H1 (cell line): Measurements from ENCODE around the gene TNS2. TPM values are rescaled to one million over a fixed set of nuclear protein-coding genes. Genes with fewer than 3 reads are reported as not detected.
A peak's percentile ranks its signal among the peaks of the same experiment; 100 is the strongest.

Source experiments
- CTCF ChIA-PET: fragments of 300-600 bp; sonication (Branson Sonifier 250); formaldehyde crosslinking; loops from one replicate; lab custom pipeline; 2021; ENCODE audit not compliant: partially characterized antibody; lab: Charles Lee
- POLR2A ChIA-PET: fragments of 300-600 bp; sonication (Branson Sonifier 250); formaldehyde crosslinking; loops from one replicate; lab custom pipeline; 2021; ENCODE audit warnings: inconsistent platforms; ENCODE audit not compliant: partially characterized antibody; lab: Charles Lee
- DNase-seq, 2 experiments: peaks; one replicate each; pipeline versions ENCODE4 v3.0.0 to v3.0.0-alpha.2; 2010 to 2022; ENCODE audit warnings: low spot score in 2 of 2, low read depth in 1 of 2, mixed read lengths in 1 of 2
- FAIRE-seq: peaks from 2 replicates; lab custom pipeline; 2011; peaks lifted over from hg19 to GRCh38; lab: Jason Lieb, UNC
- H2AFZ ChIP-seq: 2 replicates; pipeline ENCODE4 v1.8.1; 2012; ENCODE audit warnings: low read length, inconsistent platforms
- H2AK5ac ChIP-seq: 2 replicates; pipeline ENCODE4 v1.6.1; 2013; ENCODE audit warnings: low read depth, low read length
- H2BK120ac ChIP-seq: replicated peaks from 2 replicates; pipeline ENCODE3; 2013; ENCODE audit warnings: low read depth, low read length, inconsistent platforms
- H2BK12ac ChIP-seq: 2 replicates; pipeline ENCODE4 v1.6.1; 2013; ENCODE audit warnings: low read depth, low read length
- H2BK15ac ChIP-seq: 2 replicates; pipeline ENCODE4 v1.6.1; 2013; ENCODE audit warnings: low read length
- H2BK20ac ChIP-seq: 2 replicates; pipeline ENCODE4 v1.6.1; 2013; ENCODE audit warnings: low read length
- H2BK5ac ChIP-seq: 2 replicates; pipeline ENCODE4 v1.6.1; 2013; ENCODE audit warnings: low read depth, low read length
- H3K14ac ChIP-seq: 2 replicates; pipeline ENCODE4 v1.6.1; 2013; ENCODE audit warnings: inconsistent platforms; ENCODE audit not compliant: insufficient read length
- H3K18ac ChIP-seq: 2 replicates; pipeline ENCODE4 v1.6.1; 2013; ENCODE audit warnings: low read length; ENCODE audit errors: extremely low read depth
- H3K23ac ChIP-seq: 2 replicates; pipeline ENCODE4 v1.6.1; 2013; ENCODE audit warnings: inconsistent platforms; ENCODE audit not compliant: insufficient read length
- H3K23me2 ChIP-seq: 2 replicates; pipeline ENCODE4 v1.6.1; 2013; ENCODE audit warnings: low read depth, low read length
- H3K27ac ChIP-seq: 2 replicates; pipeline ENCODE4 v1.6.1; 2011; ENCODE audit warnings: low read depth, low read length, inconsistent platforms
- H3K27me3 ChIP-seq, 4 experiments: replicated peaks in 1 of 4; 1 replicate in 1 of 4; 2 replicates in 3 of 4; pipeline versions ENCODE4 v1.6.1 to v1.8.1; 2011 to 2013; ENCODE audit warnings: low read length in 3 of 4, mild to moderate bottlenecking in 3 of 4, inconsistent platforms in 2 of 4, mixed read lengths in 2 of 4, moderate library complexity in 1 of 4; ENCODE audit not compliant: control insufficient read depth in 3 of 4, insufficient read depth in 3 of 4; ENCODE audit errors: extremely low read depth in 1 of 4
- H3K36me3 ChIP-seq, 4 experiments: 2 replicates each; pipeline versions ENCODE4 v1.6.1 to v1.8.1; 2011 to 2013; ENCODE audit warnings: mild to moderate bottlenecking in 4 of 4, low read length in 3 of 4, moderate library complexity in 2 of 4, control low read depth in 1 of 4, inconsistent platforms in 1 of 4; ENCODE audit not compliant: insufficient read depth in 4 of 4, control insufficient read depth in 2 of 4
- H3K4ac ChIP-seq: replicated peaks from 2 replicates; pipeline ENCODE3; 2013; ENCODE audit warnings: low read length, low read depth, mixed read lengths, inconsistent platforms; ENCODE audit not compliant: insufficient read length
- H3K4me1 ChIP-seq, 4 experiments: replicated peaks in 1 of 4; 1 replicate in 1 of 4; 2 replicates in 3 of 4; pipeline versions ENCODE4 v1.6.1 to v1.8.1; 2011 to 2013; ENCODE audit warnings: low read length in 3 of 4, inconsistent platforms in 2 of 4, mixed read lengths in 1 of 4; ENCODE audit not compliant: insufficient read depth in 4 of 4, control insufficient read depth in 3 of 4
- H3K4me2 ChIP-seq, 2 experiments: 2 replicates each; pipeline versions ENCODE4 v1.6.1 to v1.8.1; 2011 to 2013; ENCODE audit warnings: low read depth in 2 of 2, low read length in 2 of 2, control low read depth in 1 of 2, inconsistent platforms in 1 of 2, mild to moderate bottlenecking in 1 of 2; ENCODE audit not compliant: insufficient read depth in 1 of 2
- H3K4me3 ChIP-seq, 4 experiments: fragments of 200-600, 300-600 bp in 1 of 4; sonication (generic), shearing (Covaris generic), sonication (Bioruptor Twin) in 1 of 4; 2 replicates each; pipeline versions ENCODE4 v1.5.1 to v1.8.1; 2011 to 2016; ENCODE audit warnings: low read length in 4 of 4, low read depth in 3 of 4, control low read depth in 2 of 4, inconsistent platforms in 2 of 4, mild to moderate bottlenecking in 2 of 4, mixed read lengths in 1 of 4, moderate library complexity in 1 of 4; ENCODE audit not compliant: insufficient read depth in 2 of 4; ENCODE audit errors: extremely low read depth in 1 of 4
- H3K56ac ChIP-seq: replicated peaks from 2 replicates; pipeline ENCODE3; 2013; ENCODE audit warnings: low read depth, mild to moderate bottlenecking, mixed read lengths, low read length, inconsistent platforms; ENCODE audit not compliant: insufficient read length
- H3K79me1 ChIP-seq: 2 replicates; pipeline ENCODE4 v1.6.1; 2013; ENCODE audit warnings: low read depth, low read length, control low read depth
- H3K79me2 ChIP-seq, 2 experiments: 2 replicates each; pipeline versions ENCODE4 v1.6.1 to v1.8.1; 2012 to 2013; ENCODE audit warnings: low read length in 2 of 2, mild to moderate bottlenecking in 2 of 2, inconsistent platforms in 1 of 2; ENCODE audit not compliant: insufficient read depth in 2 of 2, control insufficient read depth in 1 of 2
- H3K9ac ChIP-seq, 4 experiments: replicated peaks in 1 of 4; 1 replicate in 1 of 4; 2 replicates in 3 of 4; pipeline versions ENCODE4 v1.6.1 to v1.8.1; 2011 to 2013; ENCODE audit warnings: low read depth in 3 of 4, low read length in 3 of 4, control low read depth in 2 of 4, mild to moderate bottlenecking in 2 of 4, moderate library complexity in 2 of 4, inconsistent platforms in 1 of 4; ENCODE audit errors: extremely low read depth in 1 of 4
- H3K9me3 ChIP-seq, 2 experiments: 2 replicates each; pipeline versions ENCODE4 v1.6.1 to v1.8.1; 2012 to 2013; ENCODE audit warnings: mild to moderate bottlenecking in 2 of 2, moderate library complexity in 2 of 2, control low read depth in 1 of 2, inconsistent platforms in 1 of 2, low read depth in 1 of 2, low read length in 1 of 2, mixed read lengths in 1 of 2; ENCODE audit not compliant: insufficient read depth in 2 of 2
- H4K20me1 ChIP-seq, 2 experiments: replicated peaks in 1 of 2; 2 replicates each; pipeline versions ENCODE3 to v1.8.1; 2011 to 2013; ENCODE audit warnings: inconsistent platforms in 2 of 2, low read length in 2 of 2, mild to moderate bottlenecking in 1 of 2; ENCODE audit not compliant: insufficient read depth in 2 of 2, control insufficient read depth in 1 of 2
- H4K5ac ChIP-seq: 2 replicates; pipeline ENCODE4 v1.6.1; 2013; ENCODE audit warnings: low read length, low read depth, mixed read lengths, inconsistent platforms; ENCODE audit not compliant: insufficient read length
- H4K8ac ChIP-seq: 2 replicates; pipeline ENCODE4 v1.8.0; 2013; ENCODE audit warnings: mild to moderate bottlenecking, moderate library complexity, low read length, inconsistent platforms; ENCODE audit not compliant: insufficient read depth; ENCODE audit errors: extremely low read depth
- H4K91ac ChIP-seq: replicated peaks from 2 replicates; pipeline ENCODE3; 2013; ENCODE audit warnings: low read length, mixed read lengths, inconsistent platforms; ENCODE audit not compliant: insufficient read length
- CREB1 ChIP-seq: IDR thresholded peaks from 2 replicates; pipeline ENCODE4 v1.6.1; 2012; ENCODE audit warnings: inconsistent platforms
- FOSL1 ChIP-seq: IDR thresholded peaks from 2 replicates; pipeline ENCODE4 v1.6.1; 2011; ENCODE audit warnings: mild to moderate bottlenecking, low read depth, low read length, moderate library complexity; ENCODE audit not compliant: insufficient read depth
- JUN ChIP-seq: IDR thresholded peaks from 2 replicates; pipeline ENCODE4 v1.6.1; 2011; ENCODE audit warnings: low read depth, mild to moderate bottlenecking, improper control_type of control experiment, low read length
- MAX ChIP-seq: IDR thresholded peaks from 2 replicates; pipeline ENCODE4 v1.6.1; 2012; ENCODE audit warnings: inconsistent platforms
- RAD21 ChIP-seq, 2 experiments: IDR thresholded peaks in 1 of 2; conservative IDR thresholded peaks in 1 of 2; 2 replicates each; pipeline ENCODE4 v1.6.1; 2011; ENCODE audit warnings: low read depth in 2 of 2, low read length in 2 of 2, improper control_type of control experiment in 1 of 2, inconsistent platforms in 1 of 2, mild to moderate bottlenecking in 1 of 2, moderate library complexity in 1 of 2
- RXRA ChIP-seq: IDR thresholded peaks from 2 replicates; pipeline ENCODE4 v1.6.1; 2011; ENCODE audit warnings: low read depth, mild to moderate bottlenecking, low read length, moderate library complexity; ENCODE audit not compliant: insufficient read depth
- SUZ12 ChIP-seq: fragments of 200-600 bp; sonication (generic); IDR thresholded peaks from 2 replicates; pipeline ENCODE4 v1.6.1; 2012; ENCODE audit warnings: mild to moderate bottlenecking, inconsistent platforms, low read length, moderate library complexity, mixed read lengths
- TCF12 ChIP-seq: IDR thresholded peaks from 2 replicates; pipeline ENCODE4 v1.6.1; 2011; ENCODE audit warnings: low read depth, mild to moderate bottlenecking, low read length
- WGBS, 2 experiments: shearing (Covaris generic) in 1 of 2; methylation state at CpG; one replicate each; pipeline versions ENCODE4 v1.1.6 to v1.1.7; 2013 to 2015; ENCODE audit warnings: low lambda C conversion rate in 2 of 2, mixed read lengths in 2 of 2, inconsistent platforms in 1 of 2, low coverage in 1 of 2, missing lambda C conversion rate in 1 of 2; ENCODE audit not compliant: insufficient replicate concordance in 2 of 2, insufficient coverage in 1 of 2, insufficient read length in 1 of 2; ENCODE audit errors: extremely low coverage in 1 of 2, missing lambda C conversion rate in 1 of 2; 5-methylcytosine and 5-hydroxymethylcytosine counted together
- polyA plus RNA-seq, 7 experiments: library from polyadenylated mRNA; depleted of rRNA in 3 of 7; stranded (reverse) in 5 of 7; unstranded in 2 of 7; fragments of >200 nt in 5 of 7; fragments of 200-250 nt in 2 of 7; gene quantifications; 1 replicate in 5 of 7; 2 replicates in 1 of 7; 4 replicates in 1 of 7; pipeline versions ENCODE4 v1.2.1 to v1.2.3, GENCODE V29; 2011 to 2013; ENCODE audit warnings: missing spikeins in 2 of 7, mixed read lengths in 2 of 7
- total RNA-seq: library from RNA; stranded (reverse); fragmentation: NEBNext Ultra II Directional; extraction: Animal tissue kit (Norgen Biotek cat#: 25700); gene quantifications from 2 replicates; pipeline ENCODE4 v1.2.1, GENCODE V29; 2021

TNS2 gene
- total and polyA plus RNA-seq, 2 of the 8 experiments (the other 6 are each of a cell fraction or from before 2014, with no cell fraction given), result 2.8 to 4.7 TPM

DNA sequence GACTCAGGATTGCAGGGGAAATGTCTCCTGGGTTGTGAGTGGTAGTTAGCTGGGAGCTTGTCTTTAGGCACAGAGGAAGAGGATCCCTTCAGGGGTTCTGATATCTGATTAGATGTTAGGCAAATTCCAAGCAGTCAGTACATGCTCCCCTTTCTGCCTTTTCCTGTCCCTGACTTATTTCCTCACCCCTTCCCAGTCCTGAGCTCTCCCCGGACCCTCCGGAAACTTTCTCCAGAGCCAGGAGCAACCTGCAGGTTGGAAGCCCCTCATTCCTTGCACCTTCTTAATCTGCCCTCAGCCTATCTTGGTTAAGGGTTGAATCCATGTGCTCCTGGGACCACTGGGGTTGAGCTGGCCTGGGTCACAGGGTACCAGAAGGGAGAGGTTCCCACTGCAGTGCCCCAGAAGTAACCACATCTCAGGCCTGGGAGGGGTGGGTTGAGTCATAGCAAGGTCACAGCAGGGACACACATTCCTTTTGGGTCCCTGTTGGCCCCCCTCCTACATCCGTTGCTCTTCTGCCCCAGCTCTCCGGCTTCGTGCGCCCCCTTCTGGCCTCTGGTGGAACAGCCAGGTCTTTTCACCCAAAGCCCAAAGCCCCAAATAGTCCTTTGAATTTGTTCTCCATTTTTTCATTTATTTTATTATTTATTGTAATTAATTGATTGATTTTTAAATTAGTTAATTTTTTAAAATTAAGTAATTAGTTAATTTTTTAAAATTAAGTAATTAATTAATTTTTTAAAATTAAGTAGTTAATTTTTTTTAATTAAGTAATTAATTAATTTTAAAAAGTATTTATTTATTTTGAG lies 49.4 kb downstream of the TNS2 start:
- CTCF ChIA-PET, result interaction anchor here (0.5 to 19.1 kb wide), 29 partner anchors 8 to 1758 kb away, joined by 3 to 531 read pairs (median 4); partner anchors contain the start of genes SPRYD3 and TNS2
- H3K23ac ChIP-seq, result no peak overlapping the region
- TF ChIP-seq RAD21 (IDR thresholded peaks at IDR 0.05 in 1 of 2, conservative IDR thresholded peaks at IDR 0.05 in 1 of 2; ENCODE audit: low read depth in 2 of 2, low read length in 2 of 2) (peak; percentile 79 to 81), MAX (no peak), FOSL1 (no peak), CREB1 (no peak), JUN (0 out of 2 replicates have a peak, but pooled peaks have one; percentile 31), TCF12 (no peak), SUZ12 (0 out of 2 replicates have a peak, but pooled peaks have one; percentile 8), RXRA (0 out of 2 replicates have a peak, but pooled peaks have one; percentile 51)

More for the DNA sequence above, 49.4 kb downstream of the TNS2 start:
- H4K5ac ChIP-seq, result no peak overlapping the region
- DNase-seq, result peak; percentile 65 to 97
- H2BK15ac ChIP-seq, result no peak overlapping the region
- H3K4me1 ChIP-seq, result peaks cover 4 to 20% (median 7%) of the 10 kb centered on the region in 4 experiments
- H2AK5ac ChIP-seq, result no peak overlapping the region
- FAIRE-seq, result no peak
- H3K27me3 ChIP-seq, result peaks cover 0 to 25% (median 15%) of the 10 kb centered on the region in 4 experiments; a peak in 5 of 7 replicates
- H3K4me2 ChIP-seq, result peak overlapping the region; percentile 95 to 99
- POLR2A ChIA-PET, result interaction anchor here (1.1 to 3.6 kb wide), 9 partner anchors 16 to 118 kb away, joined by 3 to 21 read pairs (median 4); partner anchors contain the start of genes EIF4B and SPRYD3
- no peak overlapping the region for H3K56ac ChIP-seq
- H3K9ac ChIP-seq, result no peak overlapping the region
- H3K36me3 ChIP-seq, result no peaks in the 10 kb centered on the region
- no peak overlapping the region for H3K14ac ChIP-seq
- peak overlapping the region; percentile 85; the same call in 1 of the 2 replicates for H2BK12ac ChIP-seq
- H2BK20ac ChIP-seq, result peak overlapping the region; percentile 40; the same call in 1 of the 2 replicates
- H4K20me1 ChIP-seq, result no peaks in the 10 kb centered on the region
- H3K23me2 ChIP-seq, result peaks cover 28% of the 10 kb centered on the region
- H3K18ac ChIP-seq, result peak overlapping the region; percentile 34; the same call in 1 of the 2 replicates
- H3K9me3 ChIP-seq, result no peaks in the 10 kb centered on the region
- H2AFZ ChIP-seq, result no peak overlapping the region
- H3K4ac ChIP-seq, result no peak overlapping the region
- no peak overlapping the region for H3K27ac ChIP-seq
- H2BK5ac ChIP-seq, result peak overlapping the region; percentile 71; the same call in 1 of the 2 replicates
- 23% methylated on average over 6 of the region's 6 CpGs; no CpG with 5 or more reads in 1 of the 2 experiments for WGBS, 2 experiments
- no peak overlapping the region for H2BK120ac ChIP-seq
- H3K4me3 ChIP-seq, result peak overlapping the region in 2 of 4 experiments; percentile 5 to 85; a peak in 3 of 8 replicates
- H4K8ac ChIP-seq, result no peak overlapping the region
- no peaks in the 10 kb centered on the region for H3K79me2 ChIP-seq
- no peaks in the 10 kb centered on the region for H3K79me1 ChIP-seq
- no peak overlapping the region for H4K91ac ChIP-seq
